PFSK-1 (cell line): Measurements from ENCODE around the gene AGO3.

Source experiments
- FOXP2 ChIP-seq: optimal IDR thresholded peaks from 2 replicates; pipeline ENCODE3; 2011; ENCODE audit warnings: borderline replicate concordance, control low read depth, inconsistent platforms; ENCODE audit not compliant: insufficient read depth; ENCODE audit errors: extremely low read length, extremely low read depth
- POLR2AphosphoS5 ChIP-seq: IDR thresholded peaks from 2 replicates; pipeline ENCODE4 v1.6.1; 2012; ENCODE audit warnings: low read depth, mild to moderate bottlenecking, control low read depth, low read length, moderate library complexity
- SIN3A ChIP-seq: IDR thresholded peaks from 2 replicates; pipeline ENCODE4 v1.6.1; 2012; ENCODE audit warnings: mild to moderate bottlenecking, low read length, moderate library complexity, borderline replicate concordance; ENCODE audit not compliant: insufficient read depth
- TAF1 ChIP-seq: IDR thresholded peaks from 2 replicates; pipeline ENCODE4 v1.6.1; 2012; ENCODE audit warnings: low read length, control low read depth, borderline replicate concordance; ENCODE audit not compliant: insufficient read depth
- TF ChIP-seq, protein P1 (sequence below), 2 experiments: IDR thresholded peaks; 2 replicates each; pipeline versions ENCODE4 v1.6.1 to v1.8.0; 2011 to 2012; ENCODE audit warnings: low read depth in 2 of 2, low read length in 2 of 2, control low read depth in 1 of 2, inconsistent platforms in 1 of 2, mild to moderate bottlenecking in 1 of 2, moderate library complexity in 1 of 2; ENCODE audit not compliant: insufficient read depth in 1 of 2

The AGO3 gene

DNA sequence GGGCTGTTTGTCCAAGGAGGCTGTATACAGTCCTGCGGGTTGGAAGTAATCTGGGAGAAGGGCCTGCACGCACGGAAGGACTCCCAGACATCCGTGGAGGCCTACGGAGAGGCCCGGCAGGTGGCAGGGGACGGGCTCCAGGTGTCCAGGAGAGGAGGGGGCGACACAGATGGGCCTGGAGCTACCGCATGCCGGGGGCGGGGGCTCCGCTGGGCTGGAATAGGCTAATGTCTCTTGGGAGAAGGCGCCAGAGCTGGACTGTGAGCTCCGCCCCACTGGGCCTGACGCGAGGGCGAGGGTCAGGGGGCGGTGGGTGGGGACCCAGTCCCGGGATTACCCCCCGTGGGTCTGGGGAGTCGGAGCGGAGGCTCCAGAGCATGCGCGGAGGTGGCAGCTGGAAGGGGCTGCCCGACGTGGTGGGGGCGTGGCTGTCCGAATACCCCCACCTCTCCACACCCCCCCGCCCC lies 47.2 kb upstream of the AGO3 start:
- no peak for TF ChIP-seq POLR2AphosphoS5
- TF ChIP-seq TAF1: no peak
- TF ChIP-seq SIN3A: no peak
- no peak for TF ChIP-seq FOXP2
- TF ChIP-seq, protein P1, sequence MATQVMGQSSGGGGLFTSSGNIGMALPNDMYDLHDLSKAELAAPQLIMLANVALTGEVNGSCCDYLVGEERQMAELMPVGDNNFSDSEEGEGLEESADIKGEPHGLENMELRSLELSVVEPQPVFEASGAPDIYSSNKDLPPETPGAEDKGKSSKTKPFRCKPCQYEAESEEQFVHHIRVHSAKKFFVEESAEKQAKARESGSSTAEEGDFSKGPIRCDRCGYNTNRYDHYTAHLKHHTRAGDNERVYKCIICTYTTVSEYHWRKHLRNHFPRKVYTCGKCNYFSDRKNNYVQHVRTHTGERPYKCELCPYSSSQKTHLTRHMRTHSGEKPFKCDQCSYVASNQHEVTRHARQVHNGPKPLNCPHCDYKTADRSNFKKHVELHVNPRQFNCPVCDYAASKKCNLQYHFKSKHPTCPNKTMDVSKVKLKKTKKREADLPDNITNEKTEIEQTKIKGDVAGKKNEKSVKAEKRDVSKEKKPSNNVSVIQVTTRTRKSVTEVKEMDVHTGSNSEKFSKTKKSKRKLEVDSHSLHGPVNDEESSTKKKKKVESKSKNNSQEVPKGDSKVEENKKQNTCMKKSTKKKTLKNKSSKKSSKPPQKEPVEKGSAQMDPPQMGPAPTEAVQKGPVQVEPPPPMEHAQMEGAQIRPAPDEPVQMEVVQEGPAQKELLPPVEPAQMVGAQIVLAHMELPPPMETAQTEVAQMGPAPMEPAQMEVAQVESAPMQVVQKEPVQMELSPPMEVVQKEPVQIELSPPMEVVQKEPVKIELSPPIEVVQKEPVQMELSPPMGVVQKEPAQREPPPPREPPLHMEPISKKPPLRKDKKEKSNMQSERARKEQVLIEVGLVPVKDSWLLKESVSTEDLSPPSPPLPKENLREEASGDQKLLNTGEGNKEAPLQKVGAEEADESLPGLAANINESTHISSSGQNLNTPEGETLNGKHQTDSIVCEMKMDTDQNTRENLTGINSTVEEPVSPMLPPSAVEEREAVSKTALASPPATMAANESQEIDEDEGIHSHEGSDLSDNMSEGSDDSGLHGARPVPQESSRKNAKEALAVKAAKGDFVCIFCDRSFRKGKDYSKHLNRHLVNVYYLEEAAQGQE (IDR thresholded peaks at IDR 0.05; ENCODE audit: insufficient read depth in 1 of 2, low read depth in 2 of 2, low read length in 2 of 2): no peak

DNA sequence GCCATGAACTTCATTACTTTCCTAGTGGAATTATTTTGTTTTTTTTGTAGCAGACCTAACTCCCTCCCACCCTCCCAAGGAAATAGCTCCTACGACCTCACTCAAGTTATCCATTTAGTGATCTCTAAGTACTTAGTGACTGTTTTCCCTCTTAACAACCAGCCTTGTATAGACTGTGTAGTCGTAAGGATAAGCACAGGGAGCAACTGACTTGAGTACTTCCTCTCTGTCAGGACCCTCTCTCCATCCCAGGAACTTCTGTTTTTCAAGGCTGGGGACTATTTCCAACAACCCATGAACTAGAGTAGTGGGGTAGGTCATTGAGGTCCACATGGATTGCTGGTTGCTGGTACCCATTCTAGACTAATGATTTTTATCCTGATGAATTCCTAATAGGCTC lies 46.0 kb upstream of the AGO3 start:
- TF ChIP-seq, protein P1 (IDR thresholded peaks at IDR 0.05; ENCODE audit: insufficient read depth in 1 of 2, low read depth in 2 of 2, low read length in 2 of 2): no peak
- TF ChIP-seq TAF1 (no peak), SIN3A (no peak), POLR2AphosphoS5 (no peak), FOXP2 (no peak)

DNA sequence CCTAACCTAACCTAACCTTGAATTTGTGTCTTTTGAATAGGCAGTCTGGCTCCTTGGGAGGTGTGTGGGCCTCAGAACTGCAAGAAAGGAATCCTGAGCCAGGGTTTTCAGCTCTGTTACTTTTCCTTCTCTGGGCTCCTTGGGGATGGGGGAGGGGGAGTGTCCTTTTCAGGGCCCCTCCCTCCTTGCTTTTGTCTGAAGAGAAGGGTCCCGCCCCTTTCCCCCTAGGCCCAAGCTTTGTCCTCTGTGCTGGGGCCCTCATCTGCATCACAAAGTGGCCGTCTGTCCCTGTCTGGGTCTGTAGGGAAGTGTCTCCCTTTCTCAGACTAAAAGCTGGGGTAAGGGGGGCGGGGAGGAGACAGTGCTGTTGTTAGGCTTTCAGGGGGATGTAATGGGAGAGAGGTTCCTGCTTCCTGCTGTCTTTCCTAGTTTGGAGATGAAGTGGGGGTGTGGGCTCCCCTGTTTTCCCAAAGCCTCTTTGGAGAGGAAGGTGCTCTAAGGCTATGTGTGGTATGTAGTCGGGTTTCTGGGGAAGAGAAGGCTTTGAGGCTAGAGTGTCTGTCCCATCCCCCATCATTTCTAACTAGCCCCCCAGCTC lies 44.8 kb upstream of the AGO3 start:
- TF ChIP-seq FOXP2 (no peak), SIN3A (no peak), TAF1 (no peak), POLR2AphosphoS5 (no peak)
- TF ChIP-seq, protein P1 (IDR thresholded peaks at IDR 0.05; ENCODE audit: insufficient read depth in 1 of 2, low read depth in 2 of 2, low read length in 2 of 2): no peak

DNA sequence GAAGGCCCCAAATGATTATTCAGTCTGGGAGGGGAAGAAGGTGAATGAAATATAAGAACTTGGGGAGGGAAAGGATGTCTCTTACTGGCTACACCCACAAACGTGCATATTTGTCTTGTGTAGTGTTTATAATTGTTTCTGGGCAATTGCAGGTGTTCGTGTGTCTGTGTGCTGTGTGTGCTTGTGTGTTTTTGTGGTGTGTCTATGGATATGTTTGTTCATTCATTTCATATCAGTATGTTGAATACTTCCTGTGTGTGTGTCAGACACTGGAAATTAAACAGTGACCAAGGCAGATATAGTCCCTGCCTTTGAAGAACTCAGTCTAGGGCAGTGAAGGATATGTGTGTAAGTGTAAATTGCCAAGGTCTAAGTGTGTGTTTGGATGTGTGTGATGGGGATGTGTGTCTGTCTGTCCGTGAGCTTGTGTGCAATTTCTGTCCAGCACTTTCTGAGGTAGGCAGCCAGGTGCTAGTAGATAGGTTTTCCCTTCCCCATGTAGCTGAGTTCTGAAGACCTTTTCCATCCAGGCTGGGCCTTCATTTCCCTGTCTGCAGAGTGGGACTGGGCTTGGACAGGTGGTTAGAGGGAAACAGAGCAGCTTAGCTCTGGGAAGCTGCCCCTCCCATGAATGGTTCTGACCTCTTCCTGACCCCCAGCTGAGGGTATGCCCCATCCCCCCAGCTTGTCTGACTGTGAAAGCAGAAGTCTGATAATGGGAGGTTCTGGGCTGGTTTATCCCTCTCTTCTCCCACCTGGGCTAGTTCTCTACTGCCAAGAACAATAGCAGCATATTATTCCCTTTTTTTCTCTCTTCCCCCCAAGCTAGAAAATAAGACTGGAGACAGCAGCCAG lies 44.1 kb upstream of the AGO3 start:
- TF ChIP-seq POLR2AphosphoS5 (no peak), SIN3A (no peak), FOXP2 (no peak), TAF1 (no peak)
- TF ChIP-seq, protein P1 (IDR thresholded peaks at IDR 0.05; ENCODE audit: insufficient read depth in 1 of 2, low read depth in 2 of 2, low read length in 2 of 2): no peak
